ENCODE data around the gene WDR31.

DNA sequence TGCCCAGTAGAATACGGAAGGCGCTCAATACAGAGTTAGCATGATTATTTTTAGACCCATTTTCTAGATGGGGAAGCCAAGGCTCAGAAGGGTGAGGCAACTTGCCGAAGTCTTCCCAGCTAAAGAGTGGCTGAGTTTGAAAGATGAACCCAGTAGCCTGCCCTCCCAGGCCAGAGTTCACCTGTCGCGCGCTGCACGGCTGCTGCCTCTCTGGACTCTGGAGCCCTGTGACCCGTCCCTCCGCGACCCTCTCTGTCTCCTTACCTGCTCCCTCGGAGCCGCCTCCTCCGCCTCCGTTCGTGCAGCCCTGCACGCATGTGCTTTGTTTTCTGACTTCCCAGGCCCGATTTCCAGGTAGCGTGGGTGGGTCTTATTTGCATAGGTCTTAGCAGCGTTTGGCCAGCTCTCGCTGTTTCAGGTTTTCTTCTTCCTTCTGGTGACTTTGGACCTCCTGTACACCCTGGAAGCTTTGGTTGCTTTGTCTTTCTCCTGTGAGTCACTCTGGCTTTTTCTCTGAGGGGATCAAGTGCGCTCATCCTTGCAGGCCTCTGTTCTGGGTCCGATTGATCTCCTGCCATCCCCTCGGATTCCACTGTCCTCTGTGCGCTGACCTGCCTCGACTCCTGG is 37.2 kb downstream of the WDR31 start, which contains the start of gene RNF183:
- TF ChIP-seq CTCF (IDR thresholded peaks at IDR 0.05) = no peak
- TF ChIP-seq POLR2A (IDR thresholded peaks at IDR 0.05) = no peak

All from stomach (tissue), 4 donors.